CD4-positive, alpha-beta memory T cell (primary cell): ENCODE results near the gene SLC16A4. TPM values are rescaled to one million over a fixed set of nuclear protein-coding genes. Genes with fewer than 3 reads are reported as not detected.

Source experiments
- CTCF ChIA-PET: fragments of 350-600 bp; sonication (Branson Sonifier 250); formaldehyde crosslinking; loops from one replicate; lab custom pipeline; 2021; ENCODE audit warnings: inconsistent platforms; ENCODE audit not compliant: partially characterized antibody; lab: Charles Lee
- POLR2A ChIA-PET: fragments of 350-600 bp; sonication (Branson Sonifier 250); formaldehyde crosslinking; loops from one replicate; lab custom pipeline; 2021; ENCODE audit not compliant: partially characterized antibody; lab: Charles Lee
- DNase-seq, 5 donors: peaks; one replicate each; pipeline versions ENCODE4 v3.0.0 to v3.0.0-alpha.2; 2020 to 2022; ENCODE audit warnings: mixed read lengths in 1 of 5
- H3K27ac ChIP-seq: one replicate; pipeline ENCODE4 v1.7.0; 2013; ENCODE audit warnings: low read depth, low read length
- H3K27me3 ChIP-seq: 2 replicates; pipeline ENCODE4 v1.7.0; 2013; ENCODE audit warnings: mild to moderate bottlenecking, low read length, moderate library complexity; ENCODE audit not compliant: insufficient read depth
- H3K36me3 ChIP-seq: 2 replicates; pipeline ENCODE4 v1.7.0; 2013; ENCODE audit warnings: mild to moderate bottlenecking, low read length, moderate library complexity; ENCODE audit not compliant: insufficient read depth
- H3K4me1 ChIP-seq: 2 replicates; pipeline ENCODE4 v1.7.0; 2013; ENCODE audit warnings: mild to moderate bottlenecking, low read length, moderate library complexity; ENCODE audit not compliant: insufficient read depth
- H3K4me3 ChIP-seq, 2 donors: one replicate each; pipeline ENCODE4 v1.7.0; 2013; ENCODE audit warnings: low read length in 2 of 2, mild to moderate bottlenecking in 1 of 2
- H3K9me3 ChIP-seq, 2 donors: one replicate each; pipeline ENCODE4 v1.7.0; 2013; ENCODE audit warnings: low read length in 2 of 2, control low read depth in 1 of 2; ENCODE audit not compliant: control insufficient read depth in 1 of 2
- H3K27ac Mint-ChIP-seq, 7 donors: one replicate each; pipeline ENCODE4 v1.8.0; 2020 to 2021; ENCODE audit warnings: mixed read lengths in 7 of 7, mild to moderate bottlenecking in 6 of 7, inconsistent platforms in 3 of 7, moderate library complexity in 3 of 7
- H3K27me3 Mint-ChIP-seq, 2 donors: one replicate each; pipeline ENCODE4 v1.8.0; 2020 to 2021; ENCODE audit warnings: mixed read lengths in 2 of 2
- H3K36me3 Mint-ChIP-seq, 2 donors: one replicate each; pipeline ENCODE4 v1.8.0; 2020 to 2021; ENCODE audit warnings: mixed read lengths in 2 of 2, inconsistent platforms in 1 of 2, mild to moderate bottlenecking in 1 of 2
- H3K4me1 Mint-ChIP-seq, 4 donors: one replicate each; pipeline ENCODE4 v1.8.0; 2020 to 2021; ENCODE audit warnings: mixed read lengths in 4 of 4, mild to moderate bottlenecking in 1 of 4
- H3K4me3 Mint-ChIP-seq, 8 donors: one replicate each; pipeline ENCODE4 v1.8.0; 2020 to 2021; ENCODE audit warnings: mixed read lengths in 8 of 8, mild to moderate bottlenecking in 7 of 8, moderate library complexity in 6 of 8, inconsistent platforms in 3 of 8
- H3K9me3 Mint-ChIP-seq, 8 donors: one replicate each; pipeline ENCODE4 v1.8.0; 2020 to 2021; ENCODE audit warnings: mixed read lengths in 8 of 8, mild to moderate bottlenecking in 5 of 8, inconsistent platforms in 3 of 8, moderate library complexity in 1 of 8
- intact Hi-C: fragments of 100-400 bp; cut with micrococcal nuclease; formaldehyde crosslinking; loops from one replicate; pipeline ENCODE4 v1.15.1; 2023
- polyA plus RNA-seq, 2 donors: library from polyadenylated mRNA; unstranded; fragments of 300-500 nt; fragmentation: Illumina TruSeq; gene quantifications; one replicate each; pipeline ENCODE4 v1.2.3, GENCODE V29; 2021
- total RNA-seq, 2 experiments: library from RNA; stranded (reverse); gene quantifications; one replicate each; pipeline ENCODE4 v1.2.3, GENCODE V29; 2021

Gene SLC16A4
- total and polyA plus RNA-seq, 4 experiments from 2014 or later, result 0.29 to 0.90 (median 0.56) TPM

DNA sequence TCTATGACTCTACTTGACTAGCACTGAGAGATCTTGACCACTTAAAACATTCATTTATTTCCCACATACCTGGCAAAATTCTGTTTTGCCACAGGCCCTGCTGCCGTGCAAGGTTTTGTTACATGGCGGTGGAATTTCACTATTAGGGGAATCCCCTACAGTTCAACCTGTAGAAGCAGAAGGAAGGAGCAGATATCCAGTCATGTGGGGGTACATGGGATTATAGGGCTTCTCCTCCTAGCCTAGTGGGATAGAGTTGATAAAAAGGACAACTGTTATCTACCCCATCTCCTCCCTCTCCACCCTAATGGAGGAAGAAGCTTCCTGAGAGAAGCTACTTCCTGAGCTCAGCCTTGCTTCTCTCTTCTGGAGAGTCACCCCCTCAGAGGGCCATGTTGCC is 42.4 kb upstream of the SLC16A4 start:
- DNase-seq, result no peak
- Histone ChIP-seq H3K36me3 (no peaks in the 10 kb centered on the region), H3K9me3 (no peaks in the 10 kb centered on the region), H3K4me1 (no peaks in the 10 kb centered on the region), H3K27me3 (no peaks in the 10 kb centered on the region), H3K4me3 (no peak overlapping the region), H3K27ac (no peak overlapping the region)
- no peak overlapping the region for H3K27ac Mint-ChIP-seq
- intact Hi-C loops, result no loop called here
- no peak overlapping the region for H3K4me3 Mint-ChIP-seq
- H3K4me1 Mint-ChIP-seq, result peaks cover 0 to 1% (median 0%) of the 10 kb centered on the region in 4 donors
- no peaks in the 10 kb centered on the region for H3K9me3 Mint-ChIP-seq
- CTCF ChIA-PET, result no interaction called here
- POLR2A ChIA-PET, result no interaction called here
- H3K36me3 Mint-ChIP-seq, result no peaks in the 10 kb centered on the region
- H3K27me3 Mint-ChIP-seq, result peaks cover 5 to 20% of the 10 kb centered on the region in 2 donors

DNA sequence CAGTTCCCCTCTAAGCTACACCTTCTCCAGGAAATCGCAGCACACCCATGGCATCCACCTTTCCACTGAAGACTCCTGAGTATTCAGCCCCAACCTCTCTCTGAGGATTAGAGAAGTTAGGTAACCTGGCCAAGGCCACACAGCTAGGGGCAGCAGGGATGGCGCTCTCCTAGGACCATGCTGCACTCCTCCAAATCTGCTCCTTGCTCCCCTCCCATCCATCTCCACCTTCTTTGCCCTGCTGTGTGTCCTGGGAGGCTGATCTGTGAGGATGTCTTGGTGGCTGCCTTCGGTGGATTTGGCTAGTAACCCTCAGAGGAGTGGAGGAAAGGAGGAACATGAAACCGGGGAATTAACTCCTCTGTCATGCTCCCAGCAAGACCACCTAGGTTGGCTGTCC is 40.1 kb upstream of the SLC16A4 start:
- no peak overlapping the region for H3K4me3 ChIP-seq
- no peaks in the 10 kb centered on the region for H3K9me3 Mint-ChIP-seq
- H3K27ac ChIP-seq, result no peak overlapping the region
- no peak overlapping the region for H3K4me3 Mint-ChIP-seq
- H3K9me3 ChIP-seq, result no peaks in the 10 kb centered on the region
- H3K4me1 Mint-ChIP-seq, result peaks cover 0 to 1% (median 0%) of the 10 kb centered on the region in 4 donors
- H3K27me3 ChIP-seq, result no peaks in the 10 kb centered on the region
- H3K36me3 ChIP-seq, result no peaks in the 10 kb centered on the region
- CTCF ChIA-PET, result interaction anchor here (2.0 to 2.1 kb wide), 2 partner anchors 19 to 29 kb away, joined by 7 to 10 read pairs; no protein-coding TSS in a partner anchor
- intact Hi-C loops, result no loop called here
- POLR2A ChIA-PET, result no interaction called here
- no peaks in the 10 kb centered on the region for H3K4me1 ChIP-seq
- no peaks in the 10 kb centered on the region for H3K36me3 Mint-ChIP-seq
- no peak for DNase-seq
- peaks cover 5 to 18% of the 10 kb centered on the region in 2 donors for H3K27me3 Mint-ChIP-seq
- H3K27ac Mint-ChIP-seq, result no peak overlapping the region

DNA sequence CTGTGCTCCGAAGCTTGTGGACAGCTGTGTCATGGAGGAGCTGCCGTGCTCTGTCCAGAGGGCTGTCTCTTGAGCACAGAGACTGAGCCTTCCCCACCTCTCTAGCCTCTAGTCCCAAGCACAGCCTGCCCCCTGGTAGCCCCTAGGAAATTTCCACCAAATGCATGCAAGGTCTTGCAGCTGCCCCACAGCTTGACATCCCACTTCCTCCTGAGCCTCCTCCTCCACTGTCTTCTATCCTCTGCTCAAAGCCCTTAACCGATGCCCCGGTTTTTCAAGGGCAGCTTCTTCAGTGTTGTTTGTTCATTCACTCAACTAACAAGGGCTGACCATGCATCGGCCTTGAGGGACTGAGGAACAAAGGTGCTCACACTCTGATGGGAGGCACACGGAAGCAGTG is 39.5 kb upstream of the SLC16A4 start:
- no peak overlapping the region for H3K4me3 ChIP-seq
- peaks cover 5 to 18% of the 10 kb centered on the region in 2 donors for H3K27me3 Mint-ChIP-seq
- no peak overlapping the region for H3K27ac ChIP-seq
- no peaks in the 10 kb centered on the region for H3K27me3 ChIP-seq
- no peaks in the 10 kb centered on the region for H3K9me3 ChIP-seq
- H3K4me1 Mint-ChIP-seq, result peaks cover 0 to 1% (median 0%) of the 10 kb centered on the region in 4 donors
- no peaks in the 10 kb centered on the region for H3K4me1 ChIP-seq
- H3K36me3 Mint-ChIP-seq, result no peaks in the 10 kb centered on the region
- CTCF ChIA-PET, result interaction anchor here (2.0 to 2.1 kb wide), 2 partner anchors 19 to 30 kb away, joined by 7 to 10 read pairs; no protein-coding TSS in a partner anchor
- H3K27ac Mint-ChIP-seq, result no peak overlapping the region
- POLR2A ChIA-PET, result no interaction called here
- no peak overlapping the region for H3K4me3 Mint-ChIP-seq
- intact Hi-C loops, result no loop called here
- DNase-seq, result no peak
- no peaks in the 10 kb centered on the region for H3K36me3 ChIP-seq
- H3K9me3 Mint-ChIP-seq, result no peaks in the 10 kb centered on the region

DNA sequence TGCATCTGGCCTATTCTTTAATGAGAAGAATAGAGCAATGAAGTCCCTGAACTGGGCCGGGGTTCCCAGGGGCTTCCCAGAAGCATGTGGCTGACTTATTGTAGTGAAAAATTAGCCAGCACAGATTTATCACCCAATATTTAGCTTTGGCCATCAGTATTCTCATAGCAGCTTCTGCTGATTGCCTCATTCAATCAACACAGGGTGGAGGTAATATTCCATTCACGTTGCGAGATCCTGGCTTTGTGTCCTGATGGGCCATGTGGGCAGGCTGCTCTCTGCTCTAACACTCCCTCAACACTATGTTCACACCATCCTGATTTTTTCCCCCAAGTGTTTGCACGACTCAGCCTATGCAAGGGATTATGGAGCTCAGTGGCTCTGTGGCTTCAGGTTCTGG is 38.1 kb upstream of the SLC16A4 start:
- H3K4me1 ChIP-seq, result no peaks in the 10 kb centered on the region
- H3K36me3 ChIP-seq, result no peaks in the 10 kb centered on the region
- Mint-ChIP-seq H3K36me3 (no peaks in the 10 kb centered on the region), H3K27ac (no peak overlapping the region), H3K4me3 (no peak overlapping the region), H3K9me3 (no peaks in the 10 kb centered on the region), H3K27me3 (peaks cover 5 to 18% of the 10 kb centered on the region in 2 donors), H3K4me1 (peaks cover 0 to 1% (median 0%) of the 10 kb centered on the region in 4 donors)
- DNase-seq, result no peak
- no peaks in the 10 kb centered on the region for H3K27me3 ChIP-seq
- no peak overlapping the region for H3K4me3 ChIP-seq
- no peaks in the 10 kb centered on the region for H3K9me3 ChIP-seq
- ChIA-PET CTCF (interaction anchor here (1.0 to 2.1 kb wide), 2 partner anchors 17 to 31 kb away, joined by 4 to 10 read pairs; no protein-coding TSS in a partner anchor), POLR2A (no interaction called here)
- no peak overlapping the region for H3K27ac ChIP-seq
- intact Hi-C loops, result no loop called here

DNA sequence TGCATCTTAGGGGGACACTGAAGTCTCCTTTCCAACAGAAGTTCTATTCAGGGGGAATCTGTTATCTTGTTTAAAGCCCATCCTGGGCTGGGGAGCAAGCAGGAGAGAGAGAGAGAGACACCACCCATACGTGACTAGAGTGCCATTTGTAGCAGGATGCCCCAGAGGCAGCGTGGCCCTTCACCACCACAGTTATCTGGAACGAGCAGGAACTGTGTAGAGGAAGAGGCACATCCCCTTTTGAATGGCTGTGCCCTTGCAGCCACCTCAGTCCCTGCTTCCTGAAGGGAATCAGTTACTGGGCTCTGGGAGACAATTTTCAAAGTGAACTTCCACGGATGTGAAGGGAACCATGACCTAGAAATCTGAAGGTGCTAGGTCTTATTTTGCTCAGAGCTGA is 36.0 kb upstream of the SLC16A4 start:
- Mint-ChIP-seq H3K36me3 (no peaks in the 10 kb centered on the region), H3K27ac (peak overlapping the region in 1 of 7 donors; percentile 22)

DNA sequence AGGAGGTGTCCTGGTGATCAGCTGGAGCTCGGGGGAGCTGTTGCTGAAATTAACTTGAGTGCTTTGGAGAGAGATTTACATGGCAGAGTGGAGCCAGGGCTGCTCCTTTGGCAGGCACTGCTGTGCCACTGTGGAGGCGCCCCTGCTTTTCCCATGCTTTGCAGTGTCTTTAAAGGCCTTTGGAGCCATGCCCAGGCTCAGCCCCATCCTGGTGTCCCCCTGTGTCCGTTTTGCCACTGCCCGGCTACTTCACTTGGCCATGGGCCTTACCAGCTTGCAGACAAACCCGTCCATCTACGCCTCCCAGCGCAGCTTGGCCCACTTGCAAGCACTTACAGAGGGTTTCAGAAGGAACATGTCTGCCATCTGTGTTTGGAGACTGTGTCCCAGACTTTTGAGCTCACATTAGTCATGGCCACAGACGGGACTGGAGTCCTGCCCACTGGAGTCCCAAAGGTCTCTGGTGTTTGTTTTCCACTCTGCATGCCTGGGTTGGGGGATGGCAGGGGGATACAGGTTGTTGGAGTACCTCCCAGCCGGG is 34.9 kb upstream of the SLC16A4 start:
- Mint-ChIP-seq H3K4me3 (no peak overlapping the region), H3K4me1 (no peaks in the 10 kb centered on the region), H3K27ac (no peak overlapping the region), H3K27me3 (peaks cover under 1 to 8% of the 10 kb centered on the region in 2 donors), H3K36me3 (no peaks in the 10 kb centered on the region), H3K9me3 (peaks cover 0 to 1% (median 0%) of the 10 kb centered on the region in 8 donors)
- Histone ChIP-seq H3K4me1 (no peaks in the 10 kb centered on the region), H3K27me3 (no peaks in the 10 kb centered on the region), H3K27ac (no peak overlapping the region), H3K9me3 (no peaks in the 10 kb centered on the region), H3K36me3 (no peaks in the 10 kb centered on the region), H3K4me3 (no peak overlapping the region)
- intact Hi-C loops, result no loop called here
- no peak for DNase-seq
- ChIA-PET POLR2A (no interaction called here), CTCF (no interaction called here)

More for the DNA sequence above, 36.0 kb upstream of the SLC16A4 start:
- no peaks in the 10 kb centered on the region for H3K36me3 ChIP-seq
- ChIA-PET POLR2A (no interaction called here), CTCF (no interaction called here)
- Mint-ChIP-seq H3K4me1 (peaks cover 0 to 1% (median 0%) of the 10 kb centered on the region in 4 donors), H3K9me3 (peaks cover 0 to 1% (median 0%) of the 10 kb centered on the region in 8 donors), H3K4me3 (no peak overlapping the region), H3K27me3 (peaks cover 2 to 14% of the 10 kb centered on the region in 2 donors)
- no peaks in the 10 kb centered on the region for H3K4me1 ChIP-seq
- H3K27ac ChIP-seq, result no peak overlapping the region
- H3K27me3 ChIP-seq, result no peaks in the 10 kb centered on the region
- H3K4me3 ChIP-seq, result no peak overlapping the region
- no peak for DNase-seq
- intact Hi-C loops, result no loop called here
- no peaks in the 10 kb centered on the region for H3K9me3 ChIP-seq

DNA sequence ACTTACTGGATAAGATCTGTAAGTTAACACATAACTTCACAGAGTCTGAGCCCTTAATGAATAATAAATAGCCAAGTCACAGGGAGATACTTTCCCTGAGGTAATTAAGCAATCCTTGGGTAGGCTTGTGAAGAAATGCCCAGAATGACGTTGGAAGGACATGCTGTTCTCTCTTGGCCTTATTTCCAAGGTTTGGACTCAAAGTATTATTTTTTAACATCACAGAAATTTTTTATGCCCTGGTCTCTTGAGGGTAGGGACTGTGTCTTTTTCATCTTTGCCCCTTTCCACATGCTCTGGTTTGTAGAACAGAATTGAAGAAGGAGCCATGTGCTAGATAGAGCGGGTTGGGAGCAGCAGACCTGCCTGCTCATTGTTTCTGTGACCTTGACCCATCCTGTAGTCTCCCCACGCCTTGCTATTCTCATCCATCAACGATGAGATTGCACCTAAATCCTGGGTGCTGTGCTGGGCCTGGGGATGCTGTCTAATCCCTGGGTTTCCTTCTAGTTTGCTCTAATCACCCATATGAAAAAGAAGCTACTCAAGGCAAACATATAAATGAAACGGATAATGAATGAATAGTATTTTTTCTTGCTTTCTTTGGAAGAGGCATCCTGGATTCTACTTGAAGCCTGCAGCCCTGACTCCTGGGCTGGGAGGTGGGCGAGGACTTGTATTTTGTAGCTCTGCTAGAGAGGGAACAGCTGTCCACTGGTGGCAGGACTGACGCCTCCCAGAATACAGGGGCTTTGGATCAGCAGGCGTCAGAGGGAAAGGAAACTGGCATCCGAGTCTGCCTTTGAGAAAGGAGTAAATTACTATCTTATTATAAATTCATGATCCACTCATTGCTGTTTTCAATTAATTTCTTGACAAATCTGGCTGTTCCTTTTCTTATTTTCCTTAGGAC is 34.1 kb upstream of the SLC16A4 start:
- no peak for DNase-seq
- Mint-ChIP-seq H3K9me3 (peaks cover 0 to 1% (median 0%) of the 10 kb centered on the region in 8 donors), H3K4me1 (no peaks in the 10 kb centered on the region), H3K4me3 (no peak overlapping the region), H3K27ac (peak overlapping the region in 2 of 7 donors; percentile 29 to 77), H3K36me3 (no peaks in the 10 kb centered on the region), H3K27me3 (peaks cover 2% of the 10 kb centered on the region in 2 donors)
- H3K36me3 ChIP-seq, result no peaks in the 10 kb centered on the region
- H3K4me1 ChIP-seq, result no peaks in the 10 kb centered on the region
- no peaks in the 10 kb centered on the region for H3K9me3 ChIP-seq
- H3K27me3 ChIP-seq, result no peaks in the 10 kb centered on the region
- H3K4me3 ChIP-seq, result no peak overlapping the region
- CTCF ChIA-PET, result no interaction called here
- H3K27ac ChIP-seq, result no peak overlapping the region
- POLR2A ChIA-PET, result no interaction called here
- intact Hi-C loops, result no loop called here
